Natural killer cell (primary cell): ENCODE data around the gene AEN. TPM values are rescaled to one million over a fixed set of nuclear protein-coding genes. Genes with fewer than 3 reads are reported as not detected.
A peak's percentile ranks its signal among the peaks of the same experiment; 100 is the strongest.

Experiments
- ATAC-seq, 3 donors: fragments of 150-1000 bp in 2 of 3; fragments of 200-7000 bp in 1 of 3; cut with Tn5 transposase; 1 replicate in 1 of 3; 2 replicates in 2 of 3; pipeline ENCODE4 v1.10.0; 2021; ENCODE audit warnings: mild to moderate bottlenecking in 2 of 3, moderate library complexity in 2 of 3
- DNase-seq, 2 donors: peaks; one replicate each; pipeline versions ENCODE4 v3.0.0 to v3.0.0-alpha.2; 2013 to 2021; ENCODE audit warnings: mixed read lengths in 1 of 2
- H3K27ac ChIP-seq: one replicate; pipeline ENCODE4 v1.5.1; 2013; ENCODE audit warnings: mild to moderate bottlenecking, low read length
- H3K27me3 ChIP-seq: one replicate; pipeline ENCODE4 v1.6.1; 2013; ENCODE audit warnings: low read length; ENCODE audit not compliant: control insufficient read depth, insufficient read depth
- H3K36me3 ChIP-seq: one replicate; pipeline ENCODE4 v1.6.1; 2013; ENCODE audit warnings: low read length; ENCODE audit not compliant: control insufficient read depth, insufficient read depth
- H3K4me1 ChIP-seq: one replicate; pipeline ENCODE4 v1.6.1; 2013; ENCODE audit warnings: low read length; ENCODE audit not compliant: control insufficient read depth, insufficient read depth
- H3K4me3 ChIP-seq: one replicate; pipeline ENCODE4 v1.5.1; 2013; ENCODE audit warnings: low read length
- H3K9me3 ChIP-seq: one replicate; pipeline ENCODE4 v1.6.1; 2013; ENCODE audit warnings: low read length; ENCODE audit not compliant: control insufficient read depth, insufficient read depth
- H3K27ac Mint-ChIP-seq, 2 donors: one replicate each; pipeline ENCODE4 v1.8.0; 2022; ENCODE audit warnings: mild to moderate bottlenecking in 2 of 2, mixed read lengths in 2 of 2, moderate library complexity in 1 of 2
- H3K27me3 Mint-ChIP-seq, 2 donors: one replicate each; pipeline ENCODE4 v1.8.0; 2022; ENCODE audit warnings: low read depth in 2 of 2, mixed read lengths in 2 of 2
- H3K36me3 Mint-ChIP-seq: one replicate; pipeline ENCODE4 v1.8.0; 2022; ENCODE audit warnings: mixed read lengths
- H3K4me1 Mint-ChIP-seq, 2 donors: one replicate each; pipeline ENCODE4 v1.8.0; 2022; ENCODE audit warnings: mixed read lengths in 2 of 2
- H3K4me3 Mint-ChIP-seq: one replicate; pipeline ENCODE4 v1.8.0; 2022; ENCODE audit warnings: mild to moderate bottlenecking, moderate library complexity, mixed read lengths
- H3K9me3 Mint-ChIP-seq, 2 donors: one replicate each; pipeline ENCODE4 v1.8.0; 2022; ENCODE audit warnings: mixed read lengths in 2 of 2
- CTCF ChIP-seq: fragments of 200-600 bp; IDR thresholded peaks from one replicate; pipeline ENCODE4 v1.8.0; 2022; ENCODE audit warnings: antibody characterized with exemption
- WGBS: methylation state at CpG from one replicate; pipeline ENCODE4 v1.1.7; 2013; ENCODE audit warnings: missing lambda C conversion rate; ENCODE audit not compliant: insufficient coverage; 5-methylcytosine and 5-hydroxymethylcytosine counted together
- intact Hi-C: fragments of 100-400 bp; cut with micrococcal nuclease; formaldehyde crosslinking; loops from one replicate; pipeline ENCODE4 v1.14.2; 2022
- total RNA-seq, 4 donors: library from RNA; stranded (reverse); fragments of 120-200 nt in 1 of 4; gene quantifications; one replicate each; pipeline versions ENCODE4 v1.2.3 to v1.2.4, GENCODE V29; 2013 to 2022

Gene AEN
- total RNA-seq, 3 donors from 2014 or later (not counting 1 experiment from before 2014, with no cell fraction given), result 19.9 to 26.9 (median 20.9) TPM

- DNase-seq (no peak), ATAC-seq (no peak)
- Histone ChIP-seq H3K27ac (peak overlapping the region; percentile 72), H3K36me3 (peaks cover 36% of the 10 kb centered on the region), H3K4me1 (peaks cover 86% of the 10 kb centered on the region), H3K27me3 (no peaks in the 10 kb centered on the region), H3K9me3 (no peaks in the 10 kb centered on the region), H3K4me3 (no peak overlapping the region)
- intact Hi-C loops, result no loop called here
- no peak overlapping the region for H3K4me3 Mint-ChIP-seq
- WGBS, result 98% methylated on average over 21 of the region's 23 CpGs
- peak overlapping the region in 1 of 2 donors; percentile 80 for H3K27ac Mint-ChIP-seq
- peaks cover 7% of the 10 kb centered on the region for H3K36me3 Mint-ChIP-seq
- no peaks in the 10 kb centered on the region for H3K27me3 Mint-ChIP-seq
- no peaks in the 10 kb centered on the region for H3K9me3 Mint-ChIP-seq
- no peak for TF ChIP-seq CTCF
- H3K4me1 Mint-ChIP-seq, result peaks cover 48 to 73% of the 10 kb centered on the region in 2 donors
Observed at GRCh38 chr15:88625943-88626741, 5.0 kb downstream of the AEN start.

DNA sequence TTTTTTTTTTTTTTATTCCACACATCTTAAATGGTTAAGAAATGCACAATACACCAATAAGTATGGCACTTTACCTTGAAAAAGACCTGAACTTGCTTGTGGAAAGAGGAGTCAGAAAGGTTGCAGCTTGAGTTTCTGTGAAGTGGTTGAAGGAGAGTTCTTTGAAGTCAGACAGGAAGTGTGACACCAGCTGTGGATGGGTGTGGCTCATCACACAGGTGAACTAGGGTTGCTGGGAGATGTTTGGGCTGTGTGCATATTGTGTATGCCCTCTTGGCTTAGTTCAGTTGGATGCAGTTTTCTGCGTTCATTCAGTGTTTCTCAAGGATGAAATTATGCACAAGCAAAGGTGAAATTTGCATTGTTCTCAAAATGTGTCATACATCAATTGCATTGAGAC lies 6.3 kb downstream of the AEN start:
- H3K27ac ChIP-seq, result peak overlapping the region; percentile 72
- H3K27me3 ChIP-seq, result no peaks in the 10 kb centered on the region
- peaks cover 75% of the 10 kb centered on the region for H3K4me1 ChIP-seq
- intact Hi-C loops, result no loop called here
- Mint-ChIP-seq H3K36me3 (peaks cover 7% of the 10 kb centered on the region), H3K9me3 (no peaks in the 10 kb centered on the region), H3K27ac (peak overlapping the region; percentile 80), H3K4me1 (peaks cover 34 to 60% of the 10 kb centered on the region in 2 donors), H3K4me3 (peak overlapping the region; percentile 66), H3K27me3 (no peaks in the 10 kb centered on the region)
- H3K4me3 ChIP-seq, result no peak overlapping the region
- H3K36me3 ChIP-seq, result peaks cover 36% of the 10 kb centered on the region
- 46% methylated on average over 1 of the region's 1 CpG for WGBS
- peak in 2 of 3 donors; percentile 41 to 44 for ATAC-seq
- TF ChIP-seq CTCF, result no peak
- no peaks in the 10 kb centered on the region for H3K9me3 ChIP-seq
- peak in 1 of 2 donors; percentile 91 for DNase-seq

- H3K27me3 Mint-ChIP-seq, result no peaks in the 10 kb centered on the region
- peaks cover 28 to 57% of the 10 kb centered on the region in 2 donors for H3K4me1 Mint-ChIP-seq
- Histone ChIP-seq H3K9me3 (no peaks in the 10 kb centered on the region), H3K36me3 (peaks cover 36% of the 10 kb centered on the region), H3K4me1 (peaks cover 68% of the 10 kb centered on the region), H3K4me3 (no peak overlapping the region), H3K27ac (peak overlapping the region; percentile 72), H3K27me3 (no peaks in the 10 kb centered on the region)
- H3K9me3 Mint-ChIP-seq, result no peaks in the 10 kb centered on the region
- 98% methylated on average over 4 of the region's 5 CpGs for WGBS
- intact Hi-C loops, result no loop called here
- H3K4me3 Mint-ChIP-seq, result no peak overlapping the region
- H3K27ac Mint-ChIP-seq, result peak overlapping the region; percentile 80
- DNase-seq (no peak), ATAC-seq (no peak)
- TF ChIP-seq CTCF, result no peak
- peaks cover 7% of the 10 kb centered on the region for H3K36me3 Mint-ChIP-seq
Observed at GRCh38 chr15:88628018-88628654, 7.0 kb downstream of the AEN start.
